Fibroblast of lung (primary cell): ENCODE results near the gene BBS2.

ENCODE experiments used
- EZH2 ChIP-seq: IDR thresholded peaks from 2 replicates; pipeline ENCODE4 v1.5.1; 2012; ENCODE audit warnings: low read length, control low read depth, mild to moderate bottlenecking; ENCODE audit errors: missing control alignments
- TF ChIP-seq, protein P1 (sequence below), 2 donors: IDR thresholded peaks in 1 of 2; conservative IDR thresholded peaks in 1 of 2; 1 replicate in 1 of 2; 2 replicates in 1 of 2; pipeline ENCODE4 v1.5.1; 2011 to 2012; ENCODE audit warnings: low read length in 2 of 2, control low read depth in 1 of 2, inconsistent platforms in 1 of 2, low read depth in 1 of 2, mild to moderate bottlenecking in 1 of 2

DNA sequence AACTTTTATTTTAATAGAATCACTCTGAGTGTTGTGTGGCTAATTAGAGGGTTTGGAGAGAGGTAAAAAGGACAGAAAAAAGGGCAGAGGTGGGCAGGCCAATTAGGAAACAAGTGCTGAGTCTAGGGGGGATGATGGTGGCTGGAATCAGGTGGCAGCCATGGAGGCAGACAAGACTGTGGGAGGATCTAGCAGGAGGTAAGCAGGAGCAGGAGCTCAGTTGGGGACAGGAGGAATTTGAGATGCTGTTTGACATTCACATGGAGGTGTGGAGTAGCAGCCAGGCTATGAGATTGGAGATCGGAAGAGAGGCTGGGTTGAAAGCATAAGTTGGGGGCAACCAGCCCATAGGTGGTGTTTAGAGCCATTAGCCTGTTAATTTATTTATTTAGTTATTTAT, 41.3 kb upstream of the BBS2 start:
- TF ChIP-seq, protein P1, sequence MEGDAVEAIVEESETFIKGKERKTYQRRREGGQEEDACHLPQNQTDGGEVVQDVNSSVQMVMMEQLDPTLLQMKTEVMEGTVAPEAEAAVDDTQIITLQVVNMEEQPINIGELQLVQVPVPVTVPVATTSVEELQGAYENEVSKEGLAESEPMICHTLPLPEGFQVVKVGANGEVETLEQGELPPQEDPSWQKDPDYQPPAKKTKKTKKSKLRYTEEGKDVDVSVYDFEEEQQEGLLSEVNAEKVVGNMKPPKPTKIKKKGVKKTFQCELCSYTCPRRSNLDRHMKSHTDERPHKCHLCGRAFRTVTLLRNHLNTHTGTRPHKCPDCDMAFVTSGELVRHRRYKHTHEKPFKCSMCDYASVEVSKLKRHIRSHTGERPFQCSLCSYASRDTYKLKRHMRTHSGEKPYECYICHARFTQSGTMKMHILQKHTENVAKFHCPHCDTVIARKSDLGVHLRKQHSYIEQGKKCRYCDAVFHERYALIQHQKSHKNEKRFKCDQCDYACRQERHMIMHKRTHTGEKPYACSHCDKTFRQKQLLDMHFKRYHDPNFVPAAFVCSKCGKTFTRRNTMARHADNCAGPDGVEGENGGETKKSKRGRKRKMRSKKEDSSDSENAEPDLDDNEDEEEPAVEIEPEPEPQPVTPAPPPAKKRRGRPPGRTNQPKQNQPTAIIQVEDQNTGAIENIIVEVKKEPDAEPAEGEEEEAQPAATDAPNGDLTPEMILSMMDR (conservative IDR thresholded peaks at IDR 0.05 in 1 of 2, IDR thresholded peaks at IDR 0.05 in 1 of 2; ENCODE audit: low read depth in 1 of 2, low read length in 2 of 2) = no peak
- TF ChIP-seq EZH2 = no peak
